ENCODE results near the gene NALCN. TPM values are rescaled to one million over a fixed set of nuclear protein-coding genes. Genes with fewer than 3 reads are reported as not detected.

NALCN gene
- total and polyA plus RNA-seq, 7 experiments from 2014 or later, result not detected

DNA sequence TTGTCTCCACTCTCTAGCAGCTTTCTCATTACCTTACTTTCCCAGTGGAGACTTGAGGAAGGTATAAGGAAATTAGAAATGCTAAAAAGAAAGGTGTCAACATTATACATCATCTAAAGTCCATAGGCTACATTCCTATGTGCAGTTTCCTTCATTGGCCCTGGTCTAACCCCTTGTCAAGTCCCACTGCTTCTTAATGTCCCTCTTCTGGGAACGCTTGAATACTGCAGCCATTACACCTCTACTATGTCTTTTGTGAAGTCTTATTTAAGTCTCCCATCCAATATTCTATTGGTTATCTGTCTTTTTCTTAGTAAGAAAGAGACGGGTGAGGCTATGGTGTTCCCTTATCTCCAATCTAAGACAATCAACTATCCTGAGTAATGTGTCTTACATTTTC, 409.1 kb downstream of the NALCN start:
- H3K9me3 Mint-ChIP-seq, result no peaks in the 10 kb centered on the region
- intact Hi-C loops (cut with micrococcal nuclease), result no loop called here
- H3K4me3 ChIP-seq (ENCODE audit: low read length), result no peak overlapping the region
- H3K36me3 Mint-ChIP-seq, result no peaks in the 10 kb centered on the region
- H3K4me1 Mint-ChIP-seq, result no peaks in the 10 kb centered on the region
- no peak overlapping the region for H3K4me3 Mint-ChIP-seq
- H3K9me3 ChIP-seq (ENCODE audit: control insufficient read depth in 2 of 3, low read length in 3 of 3), result no peaks in the 10 kb centered on the region
- H3K27me3 ChIP-seq (ENCODE audit: control insufficient read depth in 2 of 2, insufficient read depth in 2 of 2, low read length in 2 of 2), result no peaks in the 10 kb centered on the region
- ATAC-seq, result no peak
- CTCF ChIA-PET, result no interaction called here
- no peaks in the 10 kb centered on the region for H3K4me1 ChIP-seq (ENCODE audit: control insufficient read depth in 2 of 2, insufficient read depth in 2 of 2, low read length in 2 of 2)
- no peak for DNase-seq
- POLR2A ChIA-PET, result no interaction called here
- H3K27me3 Mint-ChIP-seq, result peaks cover 0 to 33% (median 30%) of the 10 kb centered on the region in 5 donors
- no peak overlapping the region for H3K27ac ChIP-seq (ENCODE audit: low read depth, low read length)
- H3K36me3 ChIP-seq (ENCODE audit: control insufficient read depth in 2 of 3, insufficient read depth in 3 of 3, low read length in 3 of 3), result no peaks in the 10 kb centered on the region
- no peak overlapping the region for H3K27ac Mint-ChIP-seq

Other genes with a start within 250 kb of the NALCN start
- not detected for gene ITGBL1, start 36.2 kb upstream of the NALCN start, total RNA-seq
- not detected for gene ITGBL1, start 36.2 kb upstream of the NALCN start, polyA plus RNA-seq

Measured in naive thymus-derived CD4-positive, alpha-beta T cell (primary cell).